ENCODE measurements around the gene STK40. TPM values are rescaled to one million over a fixed set of nuclear protein-coding genes. Genes with fewer than 3 reads are reported as not detected.

Gene STK40
- total RNA-seq, 1 experiment from 2014 or later, result 49.6 TPM

DNA sequence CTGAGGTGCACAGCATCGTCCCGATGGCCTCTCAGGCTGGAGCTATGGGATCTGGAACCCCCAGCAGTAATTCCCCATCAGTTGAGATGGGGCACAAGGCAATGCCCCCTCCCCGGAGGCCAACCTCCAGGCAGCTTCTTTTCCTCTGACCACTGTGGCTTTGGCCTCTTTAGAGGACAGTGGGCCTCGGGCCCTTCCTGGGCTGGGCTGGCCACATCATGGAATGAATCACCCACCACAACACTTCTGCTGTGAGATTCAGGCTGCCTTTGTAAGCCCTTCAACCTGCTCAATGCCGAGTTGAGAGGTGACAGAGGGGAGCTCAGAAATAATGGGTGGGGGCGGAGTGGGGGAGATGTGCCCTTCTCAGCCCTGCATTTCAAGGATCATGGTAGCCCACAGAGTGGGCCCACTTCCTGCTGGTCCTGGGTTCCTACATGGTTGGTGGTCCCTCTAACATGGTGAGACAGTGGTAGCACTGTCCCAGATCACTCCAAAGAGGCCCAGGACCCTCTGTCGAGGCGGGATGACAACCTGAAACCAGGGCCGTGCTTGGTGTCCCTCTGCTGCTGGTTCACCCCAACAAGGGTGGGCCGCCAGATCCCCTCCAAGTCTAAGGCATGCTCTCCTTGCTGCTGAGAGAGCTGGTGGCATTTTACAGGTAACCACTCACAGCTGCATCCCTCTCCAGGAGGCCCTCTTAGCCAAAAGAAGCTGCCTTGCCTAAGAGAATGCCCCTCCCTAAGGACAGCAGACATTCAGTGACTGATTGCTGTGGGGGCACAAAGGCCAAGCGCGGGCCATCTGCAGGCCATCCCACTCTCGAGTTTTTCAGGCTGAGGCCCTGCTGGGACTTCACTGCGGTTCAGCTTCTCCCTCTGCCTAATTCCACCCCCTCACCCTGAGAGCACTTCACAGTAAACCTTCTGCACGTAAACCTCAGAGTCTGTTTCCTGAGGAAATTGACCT is 32.5 kb downstream of the STK40 start:
- TF ChIP-seq TCF7L2 (IDR thresholded peaks at IDR 0.05; ENCODE audit: low read depth, low read length), result no peak
- peaks cover 22% of the 10 kb centered on the region for H3K4me1 ChIP-seq (ENCODE audit: control insufficient read depth, insufficient read depth, low read length)
- H3K4me3 ChIP-seq (ENCODE audit: low read depth in 2 of 2, low read length in 2 of 2), result no peak overlapping the region
- ChIA-PET POLR2A (no interaction called here), CTCF (no interaction called here)
- no peaks in the 10 kb centered on the region for H3K9me3 ChIP-seq (ENCODE audit: control insufficient read depth, insufficient read depth, low read depth, low read length)
- BruUV-seq (replicated peaks), result no TSS peak
- in situ Hi-C loops (cut with HindIII; ENCODE audit: low pct_unique_long_range_greater_than_20kb, low sequenced_read_pairs), result no loop called here
- intact Hi-C loops (cut with micrococcal nuclease; ENCODE audit: unreplicated experiment), result no loop called here
- H3K36me3 ChIP-seq (ENCODE audit: control insufficient read depth, insufficient read depth, low read length), result peaks cover 12% of the 10 kb centered on the region
- DNase-seq (ENCODE audit: low read depth, low spot score) (no peak), ATAC-seq (no peak)
- H3K27me3 ChIP-seq (ENCODE audit: control insufficient read depth, insufficient read depth, low read length), result no peaks in the 10 kb centered on the region
- H3K27ac ChIP-seq (ENCODE audit: low read length), result no peak overlapping the region

DNA sequence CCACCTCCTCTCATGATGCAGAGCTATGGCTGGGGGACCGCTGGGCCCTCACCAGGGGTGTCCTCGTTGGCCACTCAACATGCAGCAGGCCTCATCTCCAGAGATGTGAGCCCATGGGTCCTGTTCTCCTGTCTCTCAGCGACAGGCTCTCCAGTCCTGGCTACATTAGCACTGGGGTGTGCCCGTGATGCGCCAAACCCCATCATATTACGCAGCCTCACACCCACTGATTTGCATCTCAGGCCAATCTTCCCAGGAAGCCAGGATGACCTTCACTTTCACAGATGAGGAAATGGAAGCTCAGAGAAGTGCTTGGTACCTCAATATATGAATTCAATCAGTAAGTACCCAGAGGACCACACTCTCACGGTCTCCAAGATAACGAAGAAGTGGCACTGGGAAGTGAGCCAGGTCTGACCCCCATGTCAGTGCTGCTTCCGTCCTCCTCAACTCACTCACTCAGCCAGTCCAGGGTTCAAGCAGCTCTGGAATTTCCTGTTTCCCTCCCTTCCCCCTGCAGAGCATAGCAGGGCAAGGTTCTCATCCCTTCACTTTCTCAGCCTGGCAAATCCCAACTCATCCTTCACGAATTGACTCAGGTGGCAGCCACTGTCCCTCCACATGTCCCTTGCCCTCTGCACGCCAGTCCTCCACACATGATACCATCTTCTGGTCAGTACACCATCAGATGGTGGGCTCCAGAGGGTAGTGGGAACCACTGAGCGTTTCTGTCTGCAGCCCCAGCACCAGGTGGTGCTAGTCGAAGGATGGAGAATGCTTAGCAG is 33.4 kb downstream of the STK40 start:
- Histone ChIP-seq H3K4me3 (ENCODE audit: low read depth in 2 of 2, low read length in 2 of 2) (no peak overlapping the region), H3K9me3 (ENCODE audit: control insufficient read depth, insufficient read depth, low read depth, low read length) (no peaks in the 10 kb centered on the region), H3K36me3 (ENCODE audit: control insufficient read depth, insufficient read depth, low read length) (peaks cover 12% of the 10 kb centered on the region), H3K4me1 (ENCODE audit: control insufficient read depth, insufficient read depth, low read length) (peaks cover 22% of the 10 kb centered on the region), H3K27ac (ENCODE audit: low read length) (no peak overlapping the region), H3K27me3 (ENCODE audit: control insufficient read depth, insufficient read depth, low read length) (no peaks in the 10 kb centered on the region)
- ATAC-seq (no peak), DNase-seq (ENCODE audit: low read depth, low spot score) (no peak)
- TF ChIP-seq, protein P1, sequence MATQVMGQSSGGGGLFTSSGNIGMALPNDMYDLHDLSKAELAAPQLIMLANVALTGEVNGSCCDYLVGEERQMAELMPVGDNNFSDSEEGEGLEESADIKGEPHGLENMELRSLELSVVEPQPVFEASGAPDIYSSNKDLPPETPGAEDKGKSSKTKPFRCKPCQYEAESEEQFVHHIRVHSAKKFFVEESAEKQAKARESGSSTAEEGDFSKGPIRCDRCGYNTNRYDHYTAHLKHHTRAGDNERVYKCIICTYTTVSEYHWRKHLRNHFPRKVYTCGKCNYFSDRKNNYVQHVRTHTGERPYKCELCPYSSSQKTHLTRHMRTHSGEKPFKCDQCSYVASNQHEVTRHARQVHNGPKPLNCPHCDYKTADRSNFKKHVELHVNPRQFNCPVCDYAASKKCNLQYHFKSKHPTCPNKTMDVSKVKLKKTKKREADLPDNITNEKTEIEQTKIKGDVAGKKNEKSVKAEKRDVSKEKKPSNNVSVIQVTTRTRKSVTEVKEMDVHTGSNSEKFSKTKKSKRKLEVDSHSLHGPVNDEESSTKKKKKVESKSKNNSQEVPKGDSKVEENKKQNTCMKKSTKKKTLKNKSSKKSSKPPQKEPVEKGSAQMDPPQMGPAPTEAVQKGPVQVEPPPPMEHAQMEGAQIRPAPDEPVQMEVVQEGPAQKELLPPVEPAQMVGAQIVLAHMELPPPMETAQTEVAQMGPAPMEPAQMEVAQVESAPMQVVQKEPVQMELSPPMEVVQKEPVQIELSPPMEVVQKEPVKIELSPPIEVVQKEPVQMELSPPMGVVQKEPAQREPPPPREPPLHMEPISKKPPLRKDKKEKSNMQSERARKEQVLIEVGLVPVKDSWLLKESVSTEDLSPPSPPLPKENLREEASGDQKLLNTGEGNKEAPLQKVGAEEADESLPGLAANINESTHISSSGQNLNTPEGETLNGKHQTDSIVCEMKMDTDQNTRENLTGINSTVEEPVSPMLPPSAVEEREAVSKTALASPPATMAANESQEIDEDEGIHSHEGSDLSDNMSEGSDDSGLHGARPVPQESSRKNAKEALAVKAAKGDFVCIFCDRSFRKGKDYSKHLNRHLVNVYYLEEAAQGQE (IDR thresholded peaks at IDR 0.05; ENCODE audit: insufficient read depth in 1 of 2, low read depth in 2 of 2, low read length in 1 of 2), result no peak
- TF ChIP-seq TCF7L2 (IDR thresholded peaks at IDR 0.05; ENCODE audit: low read depth, low read length) (no peak), SIN3A (IDR thresholded peaks at IDR 0.05; ENCODE audit: borderline replicate concordance, insufficient read depth, low read depth, low read length) (no peak), POLR2AphosphoS5 (IDR thresholded peaks at IDR 0.05; ENCODE audit: low read depth, low read length) (no peak)
- TF ChIP-seq, protein P2, sequence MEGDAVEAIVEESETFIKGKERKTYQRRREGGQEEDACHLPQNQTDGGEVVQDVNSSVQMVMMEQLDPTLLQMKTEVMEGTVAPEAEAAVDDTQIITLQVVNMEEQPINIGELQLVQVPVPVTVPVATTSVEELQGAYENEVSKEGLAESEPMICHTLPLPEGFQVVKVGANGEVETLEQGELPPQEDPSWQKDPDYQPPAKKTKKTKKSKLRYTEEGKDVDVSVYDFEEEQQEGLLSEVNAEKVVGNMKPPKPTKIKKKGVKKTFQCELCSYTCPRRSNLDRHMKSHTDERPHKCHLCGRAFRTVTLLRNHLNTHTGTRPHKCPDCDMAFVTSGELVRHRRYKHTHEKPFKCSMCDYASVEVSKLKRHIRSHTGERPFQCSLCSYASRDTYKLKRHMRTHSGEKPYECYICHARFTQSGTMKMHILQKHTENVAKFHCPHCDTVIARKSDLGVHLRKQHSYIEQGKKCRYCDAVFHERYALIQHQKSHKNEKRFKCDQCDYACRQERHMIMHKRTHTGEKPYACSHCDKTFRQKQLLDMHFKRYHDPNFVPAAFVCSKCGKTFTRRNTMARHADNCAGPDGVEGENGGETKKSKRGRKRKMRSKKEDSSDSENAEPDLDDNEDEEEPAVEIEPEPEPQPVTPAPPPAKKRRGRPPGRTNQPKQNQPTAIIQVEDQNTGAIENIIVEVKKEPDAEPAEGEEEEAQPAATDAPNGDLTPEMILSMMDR (IDR thresholded peaks at IDR 0.05), result no peak
- intact Hi-C loops (cut with micrococcal nuclease; ENCODE audit: unreplicated experiment), result no loop called here
- in situ Hi-C loops (cut with HindIII; ENCODE audit: low pct_unique_long_range_greater_than_20kb, low sequenced_read_pairs), result no loop called here
- POLR2A ChIA-PET, result no interaction called here
- BruUV-seq (replicated peaks), result no TSS peak
- CTCF ChIA-PET, result no interaction called here

Data from Panc1 (cell line).